OCI-LY1 (cell line): ENCODE results near the gene GADD45A.

Source experiments
- H2AFZ ChIP-seq: fragments of 200-600 bp; sonication (generic), shearing (Covaris generic); 2 replicates; pipeline ENCODE4 v1.6.0; 2014; ENCODE audit warnings: antibody characterized with exemption, mild to moderate bottlenecking, low read length
- H3F3A ChIP-seq: fragments of 200-600 bp; sonication (generic), shearing (Covaris generic); 2 replicates; pipeline ENCODE4 v1.6.0; 2014; ENCODE audit warnings: mild to moderate bottlenecking, antibody characterized with exemption, low read length, moderate library complexity; ENCODE audit not compliant: insufficient read depth
- H3K27ac ChIP-seq: fragments of 200-600 bp; sonication (generic); 2 replicates; pipeline ENCODE4 v1.5.1; 2014; ENCODE audit warnings: low read length, mixed run types, mild to moderate bottlenecking, low read depth; ENCODE audit not compliant: poor library complexity, severe bottlenecking
- H3K27me3 ChIP-seq: fragments of 200-600 bp; sonication (generic); 2 replicates; pipeline ENCODE4 v1.6.0; 2014; ENCODE audit warnings: antibody characterized with exemption, mild to moderate bottlenecking, low read length, moderate library complexity; ENCODE audit not compliant: insufficient read depth
- H3K36me3 ChIP-seq: fragments of 200-600 bp; sonication (generic); 2 replicates; pipeline ENCODE4 v1.6.1; 2014; ENCODE audit warnings: mild to moderate bottlenecking, antibody characterized with exemption, low read length, moderate library complexity, mixed read lengths; ENCODE audit not compliant: insufficient read depth
- H3K4me1 ChIP-seq: fragments of 200-600 bp; sonication (generic); 2 replicates; pipeline ENCODE4 v1.5.1; 2014; ENCODE audit warnings: mild to moderate bottlenecking, low read length, moderate library complexity; ENCODE audit not compliant: insufficient read depth, severe bottlenecking
- H3K4me2 ChIP-seq: fragments of 200-600 bp; sonication (generic), shearing (Covaris generic); 2 replicates; pipeline ENCODE4 v1.6.1; 2014; ENCODE audit warnings: low read length
- H3K4me3 ChIP-seq: fragments of 200-600 bp; sonication (generic); 2 replicates; pipeline ENCODE4 v1.5.1; 2014; ENCODE audit warnings: low read length, low read depth, mild to moderate bottlenecking, mixed read lengths; ENCODE audit not compliant: poor library complexity, severe bottlenecking
- H3K79me2 ChIP-seq: fragments of 200-600 bp; shearing (Covaris generic); 2 replicates; pipeline ENCODE4 v1.6.1; 2016; ENCODE audit warnings: mixed run types, low read length, mixed read lengths; ENCODE audit not compliant: insufficient read depth
- H3K9ac ChIP-seq: fragments of 200-600 bp; sonication (generic), shearing (Covaris generic); 2 replicates; pipeline ENCODE4 v1.6.1; 2014; ENCODE audit warnings: mild to moderate bottlenecking, low read length, mixed read lengths
- H3K9me2 ChIP-seq: fragments of 200-600 bp; sonication (generic), shearing (Covaris generic); 2 replicates; pipeline ENCODE4 v1.6.1; 2014; ENCODE audit warnings: low read depth, mild to moderate bottlenecking, low read length, mixed read lengths
- H3K9me3 ChIP-seq: fragments of 200-600 bp; shearing (Covaris generic); 2 replicates; pipeline ENCODE4 v1.6.1; 2014; ENCODE audit warnings: low read length, mixed read lengths
- H4K20me1 ChIP-seq: fragments of 200-600 bp; sonication (generic), shearing (Covaris generic); 2 replicates; pipeline ENCODE4 v1.6.0; 2016; ENCODE audit warnings: mild to moderate bottlenecking, low read length; ENCODE audit not compliant: insufficient read depth
- CTCF ChIP-seq: fragments of 200-600 bp; sonication (generic), shearing (Covaris generic); IDR thresholded peaks from 2 replicates; pipeline ENCODE4 v1.5.1; 2017; ENCODE audit warnings: mild to moderate bottlenecking, antibody characterized with exemption, low read length, moderate library complexity, mixed read lengths
- EZH2 ChIP-seq: fragments of 200-600 bp; sonication (generic), shearing (Covaris generic); IDR thresholded peaks from 2 replicates; pipeline ENCODE4 v1.8.0; 2017; ENCODE audit warnings: borderline replicate concordance, mixed run types, mild to moderate bottlenecking, antibody characterized with exemption, low read length, moderate library complexity, mixed read lengths

GADD45A gene

DNA sequence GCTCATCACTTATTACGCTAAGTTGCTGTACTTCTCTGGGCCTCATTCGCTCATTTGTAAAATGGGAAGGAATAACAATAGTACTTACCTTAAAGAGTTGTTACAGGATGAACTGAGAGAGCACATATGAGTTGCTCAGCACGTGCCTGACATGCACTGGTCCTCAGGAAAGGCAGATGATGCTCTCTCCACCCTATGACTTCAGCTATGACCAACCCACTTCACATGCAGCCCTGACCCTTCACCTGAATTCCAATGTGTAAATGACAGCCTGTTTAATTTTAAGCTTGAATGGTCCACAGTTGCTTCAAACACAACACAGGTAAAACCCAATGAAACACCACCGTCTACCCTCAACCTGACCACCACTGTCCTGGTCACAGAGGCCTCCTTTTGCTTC is 32.9 kb downstream of the GADD45A start:
- no peak overlapping the region for H3K4me2 ChIP-seq

DNA sequence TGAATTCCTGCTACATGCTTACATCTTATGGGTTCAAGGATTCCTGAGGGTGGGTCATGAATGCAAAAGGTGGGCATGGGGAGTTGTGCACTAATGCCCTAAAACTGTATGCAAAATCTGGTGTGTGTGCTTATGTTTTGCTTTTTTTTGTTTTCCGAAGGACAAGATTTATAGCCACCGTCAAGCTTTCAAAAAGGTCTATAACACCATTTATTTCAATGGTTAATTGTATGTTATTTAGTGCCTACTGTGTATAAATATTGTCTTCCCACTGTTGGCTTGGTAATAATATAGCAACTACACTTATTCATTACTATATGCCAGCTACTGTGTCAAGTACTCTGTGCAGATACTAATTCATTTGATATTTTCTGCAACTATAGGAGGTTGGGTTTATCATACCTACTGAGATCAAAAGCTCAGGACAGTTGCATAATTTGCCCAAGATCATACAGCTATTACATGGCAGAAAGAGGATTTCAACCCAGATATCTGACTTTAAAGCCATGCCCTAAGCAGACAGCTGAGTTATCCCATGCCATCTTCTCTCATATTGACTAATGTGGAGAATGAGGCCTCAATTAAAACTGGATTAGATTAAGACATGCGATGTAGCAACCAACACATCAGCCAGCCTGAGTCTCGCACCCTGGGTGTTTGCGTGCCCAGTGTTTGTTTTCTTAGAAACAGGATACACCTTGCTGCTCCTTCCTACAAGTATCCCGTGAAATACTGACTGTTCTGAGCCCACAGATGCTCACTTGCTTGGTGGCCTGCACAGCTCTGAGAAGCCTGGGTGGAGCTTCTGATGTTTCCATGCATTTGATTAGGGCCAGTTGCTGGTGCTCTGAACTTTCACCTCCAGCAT is 34.6 kb downstream of the GADD45A start:
- Histone ChIP-seq H3K4me2 (no peak overlapping the region), H3K27me3 (no peaks in the 10 kb centered on the region), H3K4me1 (peaks cover 19% of the 10 kb centered on the region), H4K20me1 (no peaks in the 10 kb centered on the region), H3K27ac (no peak overlapping the region), H3K79me2 (no peaks in the 10 kb centered on the region), H3K36me3 (no peaks in the 10 kb centered on the region), H3K4me3 (no peak overlapping the region), H3K9me2 (no peaks in the 10 kb centered on the region), H3K9ac (no peak overlapping the region), H2AFZ (no peak overlapping the region), H3F3A (no peaks in the 10 kb centered on the region), H3K9me3 (no peaks in the 10 kb centered on the region)
- no peak for TF ChIP-seq EZH2
- no peak for TF ChIP-seq CTCF

More for the DNA sequence above, 32.9 kb downstream of the GADD45A start:
- H3K27ac ChIP-seq, result no peak overlapping the region
- H3K36me3 ChIP-seq, result no peaks in the 10 kb centered on the region
- H3K9me3 ChIP-seq, result no peaks in the 10 kb centered on the region
- no peaks in the 10 kb centered on the region for H3K79me2 ChIP-seq
- H3F3A ChIP-seq, result no peaks in the 10 kb centered on the region
- no peak for TF ChIP-seq CTCF
- no peak for TF ChIP-seq EZH2
- no peak overlapping the region for H2AFZ ChIP-seq
- H3K4me1 ChIP-seq, result peaks cover 30% of the 10 kb centered on the region
- H3K4me3 ChIP-seq, result no peak overlapping the region
- no peaks in the 10 kb centered on the region for H4K20me1 ChIP-seq
- H3K9ac ChIP-seq, result no peak overlapping the region
- H3K27me3 ChIP-seq, result no peaks in the 10 kb centered on the region
- no peaks in the 10 kb centered on the region for H3K9me2 ChIP-seq

GRCh38 chr1:67721112-67721511 is 36.1 kb downstream of the GADD45A start:
- peaks cover 15% of the 10 kb centered on the region for H3K4me1 ChIP-seq

More at GRCh38 chr1:67721112-67721511, 36.1 kb downstream of the GADD45A start:
- H3K27me3 ChIP-seq, result no peaks in the 10 kb centered on the region
- no peaks in the 10 kb centered on the region for H4K20me1 ChIP-seq
- no peak overlapping the region for H3K4me3 ChIP-seq
- H2AFZ ChIP-seq, result no peak overlapping the region
- TF ChIP-seq CTCF, result no peak
- TF ChIP-seq EZH2, result no peak
- H3K4me2 ChIP-seq, result no peak overlapping the region
- H3F3A ChIP-seq, result no peaks in the 10 kb centered on the region
- no peaks in the 10 kb centered on the region for H3K79me2 ChIP-seq
- no peak overlapping the region for H3K9ac ChIP-seq
- no peaks in the 10 kb centered on the region for H3K9me3 ChIP-seq
- no peaks in the 10 kb centered on the region for H3K9me2 ChIP-seq
- no peaks in the 10 kb centered on the region for H3K36me3 ChIP-seq
- no peak overlapping the region for H3K27ac ChIP-seq
